NCI-H1694 treated with DMSO at 0.1 percent for 48 hours (cell line): ENCODE data around the gene BTK.

Experiments
- DNase-seq: peaks from one replicate; lab custom pipeline; 2025; lab: John Stamatoyannopoulos, UW

Gene BTK

GRCh38 chrX:101385795-101386541 lies at the start of gene BTK:
TSS of gene BTK (minus strand) at chrX:101386191. CDS start at chrX:101375284, 10,907 bp downstream.
- no peak for DNase-seq

- DNase-seq, result no peak
These were observed 44.6 kb upstream of the BTK start for GRCh38 chrX:101430457-101431078.

GRCh38 chrX:101429934-101430333 lies 43.9 kb upstream of the BTK start:
- no peak for DNase-seq

GRCh38 chrX:101427954-101428353 lies 42.0 kb upstream of the BTK start:
- DNase-seq, result no peak

- no peak for DNase-seq
These were observed 33.5 kb upstream of the BTK start for GRCh38 chrX:101419489-101419888.

GRCh38 chrX:101417981-101418841 lies 32.2 kb upstream of the BTK start:
- peak; percentile 22 for DNase-seq

- no peak for DNase-seq
These were observed 31.2 kb upstream of the BTK start for GRCh38 chrX:101417190-101417589.

- DNase-seq, result no peak
These were observed 30.7 kb upstream of the BTK start for GRCh38 chrX:101416691-101417090.

- peak; percentile 44 for DNase-seq
These were observed 29.5 kb upstream of the BTK start for GRCh38 chrX:101415180-101416145.

GRCh38 chrX:101411984-101412383 lies 26.0 kb upstream of the BTK start:
- DNase-seq, result no peak

- no peak for DNase-seq
These were observed 24.5 kb upstream of the BTK start for GRCh38 chrX:101410461-101410860.

- no peak for DNase-seq
These were observed 23.1 kb upstream of the BTK start for GRCh38 chrX:101409043-101409442.

GRCh38 chrX:101408532-101408841 lies 22.5 kb upstream of the BTK start:
- DNase-seq, result no peak

GRCh38 chrX:101407748-101408531 lies 21.9 kb upstream of the BTK start, which contains the start of the genes GLA and HNRNPH2:
TSS of gene GLA (minus strand) at chrX:101407925. CDS start at chrX:101407903, 22 bp downstream.
TSS of gene HNRNPH2 (plus strand) at chrX:101408222. CDS start at chrX:101411989, 3,767 bp downstream.
- peak; percentile 98 for DNase-seq

GRCh38 chrX:101407167-101407747 lies 21.3 kb upstream of the BTK start:
- DNase-seq, result peak; percentile 33

- DNase-seq, result no peak
These were observed 13.8 kb upstream of the BTK start for GRCh38 chrX:101399825-101400224.

- DNase-seq, result no peak
These were observed 12.7 kb upstream of the BTK start for GRCh38 chrX:101398694-101399093.

GRCh38 chrX:101397779-101398178 lies 11.8 kb upstream of the BTK start:
- no peak for DNase-seq

GRCh38 chrX:101395789-101396188 lies 9.8 kb upstream of the BTK start:
- DNase-seq, result no peak

GRCh38 chrX:101394372-101394771 lies 8.4 kb upstream of the BTK start:
- DNase-seq, result no peak
